ENCODE results near the gene OOSP2.
"Not testable (repeated sequence)": the region's sequence is repeated elsewhere in the genome, so short reads cannot be mapped to it uniquely, and the experiment has no call there.

DNA sequence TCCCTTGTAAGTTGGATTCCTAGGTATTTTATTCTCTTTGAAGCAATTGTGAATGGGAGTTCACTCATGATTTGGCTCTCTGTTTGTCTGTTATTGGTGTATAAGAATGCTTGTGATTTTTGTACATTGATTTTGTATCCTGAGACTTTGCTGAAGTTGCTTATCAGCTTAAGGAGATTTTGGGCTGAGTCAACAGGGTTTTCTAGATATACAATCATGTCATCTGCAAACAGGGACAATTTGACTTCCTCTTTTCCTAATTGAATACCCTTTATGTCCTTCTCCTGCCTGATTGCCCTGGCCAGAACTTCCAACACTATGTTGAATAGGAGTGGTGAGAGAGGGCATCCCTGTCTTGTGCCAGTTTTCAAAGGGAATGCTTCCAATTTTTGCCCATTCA lies 10.2 kb downstream of the OOSP2 start:
- TF ChIP-seq, protein P1, sequence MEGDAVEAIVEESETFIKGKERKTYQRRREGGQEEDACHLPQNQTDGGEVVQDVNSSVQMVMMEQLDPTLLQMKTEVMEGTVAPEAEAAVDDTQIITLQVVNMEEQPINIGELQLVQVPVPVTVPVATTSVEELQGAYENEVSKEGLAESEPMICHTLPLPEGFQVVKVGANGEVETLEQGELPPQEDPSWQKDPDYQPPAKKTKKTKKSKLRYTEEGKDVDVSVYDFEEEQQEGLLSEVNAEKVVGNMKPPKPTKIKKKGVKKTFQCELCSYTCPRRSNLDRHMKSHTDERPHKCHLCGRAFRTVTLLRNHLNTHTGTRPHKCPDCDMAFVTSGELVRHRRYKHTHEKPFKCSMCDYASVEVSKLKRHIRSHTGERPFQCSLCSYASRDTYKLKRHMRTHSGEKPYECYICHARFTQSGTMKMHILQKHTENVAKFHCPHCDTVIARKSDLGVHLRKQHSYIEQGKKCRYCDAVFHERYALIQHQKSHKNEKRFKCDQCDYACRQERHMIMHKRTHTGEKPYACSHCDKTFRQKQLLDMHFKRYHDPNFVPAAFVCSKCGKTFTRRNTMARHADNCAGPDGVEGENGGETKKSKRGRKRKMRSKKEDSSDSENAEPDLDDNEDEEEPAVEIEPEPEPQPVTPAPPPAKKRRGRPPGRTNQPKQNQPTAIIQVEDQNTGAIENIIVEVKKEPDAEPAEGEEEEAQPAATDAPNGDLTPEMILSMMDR (IDR thresholded peaks at IDR 0.05): not testable (repeated sequence)
- TF ChIP-seq EP300, POLR2A, POLR2AphosphoS5 (IDR thresholded peaks at IDR 0.05): not testable (repeated sequence)

Data from sigmoid colon (tissue), 4 donors.